Stimulated activated naive CD8-positive, alpha-beta T cell treated with anti-CD3 and anti-CD28 coated beads, Interleukin-15, Interleukin-2, amounts not matched to agents 100 ng/mL and 50 ng/mL, for 24 hours (primary cell): Measurements from ENCODE around the gene CRYM.
"Not testable (repeated sequence)": the region's sequence is repeated elsewhere in the genome, so short reads cannot be mapped to it uniquely, and the experiment has no call there.

Experiments used
- H3K27ac Mint-ChIP-seq: one replicate; pipeline ENCODE4 v1.8.0; 2021; ENCODE audit warnings: mild to moderate bottlenecking, mixed read lengths
- H3K27me3 Mint-ChIP-seq: one replicate; pipeline ENCODE4 v1.8.0; 2021; ENCODE audit warnings: mixed read lengths
- H3K36me3 Mint-ChIP-seq: one replicate; pipeline ENCODE4 v1.8.0; 2021; ENCODE audit warnings: low read depth, mixed read lengths
- H3K4me1 Mint-ChIP-seq: one replicate; pipeline ENCODE4 v1.8.0; 2021; ENCODE audit warnings: low read depth, mixed read lengths
- H3K4me3 Mint-ChIP-seq: one replicate; pipeline ENCODE4 v1.8.0; 2021; ENCODE audit warnings: mild to moderate bottlenecking, mixed read lengths
- H3K9me3 Mint-ChIP-seq: one replicate; pipeline ENCODE4 v1.8.0; 2021; ENCODE audit warnings: mixed read lengths

Gene CRYM

DNA sequence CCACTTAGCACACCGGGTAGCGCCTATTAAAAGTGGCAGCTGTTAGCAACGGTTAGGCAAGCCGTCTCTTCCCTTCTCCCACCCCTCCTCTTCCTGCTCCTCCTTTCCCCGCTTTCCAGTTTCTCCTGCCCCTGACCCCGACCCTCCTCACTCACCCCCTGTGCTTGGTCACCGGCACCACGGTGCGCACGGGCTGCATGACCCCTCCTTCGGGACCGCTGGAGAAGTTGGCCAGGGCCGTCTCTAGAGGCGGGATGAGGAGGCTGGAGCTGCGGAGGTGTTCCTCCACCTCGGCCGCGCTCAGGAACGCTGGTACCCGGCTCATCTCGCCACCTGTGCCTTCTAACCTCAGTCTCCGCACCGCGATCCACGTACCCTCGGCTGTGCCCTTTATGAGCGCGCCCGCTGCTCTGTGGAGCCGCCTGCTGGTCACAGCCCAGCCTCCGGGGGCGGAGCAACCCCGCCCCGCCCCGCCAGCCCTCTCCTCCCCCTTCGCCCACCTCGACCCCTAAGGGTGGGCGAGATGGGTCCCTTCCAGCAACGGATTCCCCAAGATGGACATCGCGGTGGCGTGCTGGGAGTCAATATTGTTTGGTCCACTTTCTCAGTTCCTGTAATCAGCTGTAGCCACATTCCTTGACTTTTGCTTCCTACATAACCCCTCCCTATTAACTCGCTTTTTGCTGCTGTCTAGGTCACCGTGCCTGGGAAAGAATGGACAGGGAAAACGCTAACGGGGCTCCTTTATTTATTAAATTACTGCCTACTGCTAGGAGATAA lies at the start of gene CRYM:
CRYM (minus strand) TSS at position 364 of the 780 bp plus-strand sequence; CDS start at position 325, 39 bp downstream.
- Mint-ChIP-seq H3K9me3 (no peaks in the 10 kb centered on the region), H3K36me3 (no peaks in the 10 kb centered on the region), H3K27ac (no peak within 1 kb of the TSS), H3K4me1 (peaks cover 9% of the 10 kb centered on the region), H3K4me3 (peak within 1 kb of the TSS; percentile 22), H3K27me3 (peaks cover 64% of the 10 kb centered on the region)

DNA sequence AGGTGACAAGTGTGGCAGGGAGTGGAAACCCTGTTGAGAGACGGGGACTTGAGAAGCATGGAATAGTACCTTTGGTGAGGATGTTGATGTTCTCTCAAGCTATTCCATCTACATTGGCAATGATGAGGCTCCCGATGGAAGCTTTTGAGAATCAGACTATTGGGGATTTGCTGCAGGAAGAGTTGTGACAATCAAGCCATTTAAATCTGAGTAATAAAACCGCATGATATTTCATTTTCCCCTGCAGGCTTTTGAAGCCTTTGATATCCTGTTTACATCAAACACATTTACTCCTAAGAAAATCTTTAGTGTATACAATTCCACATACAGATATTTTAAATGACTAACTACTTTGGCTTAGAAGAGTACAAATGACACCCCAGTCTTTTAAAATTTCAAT lies 49.0 kb upstream of the CRYM start:
- H3K27me3 Mint-ChIP-seq = peaks cover 5% of the 10 kb centered on the region
- H3K9me3 Mint-ChIP-seq = peaks cover 7% of the 10 kb centered on the region
- peaks cover 5% of the 10 kb centered on the region for H3K36me3 Mint-ChIP-seq
- H3K4me3 Mint-ChIP-seq = no peak overlapping the region
- no peak overlapping the region for H3K27ac Mint-ChIP-seq
- no peaks in the 10 kb centered on the region for H3K4me1 Mint-ChIP-seq

DNA sequence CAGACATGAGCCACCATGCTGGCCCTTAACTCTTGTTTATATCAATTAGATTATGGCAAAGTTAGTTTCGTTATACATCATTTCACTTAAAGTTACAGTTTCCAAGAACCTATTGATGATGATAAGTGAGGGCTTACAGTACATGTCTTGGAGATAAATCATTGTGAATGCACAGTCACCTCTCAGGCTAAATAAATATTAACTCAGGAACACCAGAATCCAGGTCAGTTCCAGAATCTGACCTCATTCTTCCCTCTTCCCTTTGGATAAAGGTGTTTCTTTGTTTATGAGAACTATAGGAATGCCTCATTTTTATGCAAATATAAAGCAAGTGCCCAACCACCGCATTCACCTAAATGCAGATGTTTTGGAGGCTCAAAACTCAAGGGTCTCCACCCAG lies 48.4 kb upstream of the CRYM start:
- no peak overlapping the region for H3K4me3 Mint-ChIP-seq
- peaks cover 5% of the 10 kb centered on the region for H3K36me3 Mint-ChIP-seq
- H3K9me3 Mint-ChIP-seq = peaks cover 7% of the 10 kb centered on the region
- peaks cover 4% of the 10 kb centered on the region for H3K27me3 Mint-ChIP-seq
- no peaks in the 10 kb centered on the region for H3K4me1 Mint-ChIP-seq
- no peak overlapping the region for H3K27ac Mint-ChIP-seq

DNA sequence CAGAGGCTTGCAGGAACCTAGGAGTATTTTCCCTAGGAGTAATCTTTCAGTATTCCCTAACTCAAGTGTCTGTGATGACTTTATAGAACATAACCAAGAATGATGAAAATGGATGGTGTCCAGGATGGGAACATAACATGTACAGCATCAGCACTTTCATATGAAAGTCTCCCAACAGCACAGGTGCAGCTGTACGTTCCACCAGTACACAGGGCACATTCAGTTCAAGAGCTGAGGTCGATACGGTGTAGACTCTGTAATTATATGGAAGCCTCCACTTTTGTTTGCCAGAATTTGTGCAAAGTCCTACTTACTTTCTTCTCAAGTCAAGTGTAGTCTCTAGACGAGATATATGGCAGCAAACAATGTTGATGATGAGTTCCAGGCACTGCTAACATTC lies 46.2 kb upstream of the CRYM start:
- Mint-ChIP-seq H3K4me1 (no peaks in the 10 kb centered on the region), H3K4me3 (no peak overlapping the region), H3K27ac (no peak overlapping the region), H3K36me3 (peaks cover 5% of the 10 kb centered on the region), H3K9me3 (peaks cover 7% of the 10 kb centered on the region), H3K27me3 (peaks cover 8% of the 10 kb centered on the region)

- not testable (repeated sequence) for H3K9me3 Mint-ChIP-seq, H3K27ac Mint-ChIP-seq, H3K27me3 Mint-ChIP-seq, H3K4me1 Mint-ChIP-seq, H3K4me3 Mint-ChIP-seq, H3K36me3 Mint-ChIP-seq
These were observed 44.2 kb upstream of the CRYM start for GRCh38 chr16:21322251-21322650.

DNA sequence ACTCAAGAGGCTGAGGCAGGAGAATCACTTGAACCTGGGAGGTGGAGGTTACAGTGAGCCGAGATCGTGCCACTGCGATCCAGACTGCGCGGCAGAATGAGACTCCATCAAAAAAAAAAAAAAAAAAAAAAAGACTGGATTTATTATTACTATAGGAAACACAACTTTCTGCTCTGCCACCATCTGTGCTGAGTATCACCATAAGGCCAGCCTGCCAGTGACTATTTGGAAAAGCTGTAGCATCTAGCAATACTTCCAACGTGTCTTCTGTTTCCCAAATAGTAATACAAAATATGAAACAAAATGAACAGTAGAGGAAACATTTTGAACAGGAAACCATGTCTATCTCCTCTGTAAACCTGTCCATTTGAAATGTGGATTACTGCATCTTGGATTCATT lies 43.6 kb upstream of the CRYM start:
- H3K27ac Mint-ChIP-seq = no peak overlapping the region
- no peaks in the 10 kb centered on the region for H3K4me1 Mint-ChIP-seq
- no peaks in the 10 kb centered on the region for H3K36me3 Mint-ChIP-seq
- H3K4me3 Mint-ChIP-seq = no peak overlapping the region
- no peaks in the 10 kb centered on the region for H3K9me3 Mint-ChIP-seq
- H3K27me3 Mint-ChIP-seq = peaks cover 9% of the 10 kb centered on the region

GRCh38 chr16:21314339-21314738 lies 36.2 kb upstream of the CRYM start:
- H3K27ac Mint-ChIP-seq = no peak overlapping the region
- no peaks in the 10 kb centered on the region for H3K36me3 Mint-ChIP-seq
- H3K4me3 Mint-ChIP-seq = no peak overlapping the region
- H3K9me3 Mint-ChIP-seq = no peaks in the 10 kb centered on the region
- H3K4me1 Mint-ChIP-seq = no peaks in the 10 kb centered on the region
- H3K27me3 Mint-ChIP-seq = peaks cover 21% of the 10 kb centered on the region

DNA sequence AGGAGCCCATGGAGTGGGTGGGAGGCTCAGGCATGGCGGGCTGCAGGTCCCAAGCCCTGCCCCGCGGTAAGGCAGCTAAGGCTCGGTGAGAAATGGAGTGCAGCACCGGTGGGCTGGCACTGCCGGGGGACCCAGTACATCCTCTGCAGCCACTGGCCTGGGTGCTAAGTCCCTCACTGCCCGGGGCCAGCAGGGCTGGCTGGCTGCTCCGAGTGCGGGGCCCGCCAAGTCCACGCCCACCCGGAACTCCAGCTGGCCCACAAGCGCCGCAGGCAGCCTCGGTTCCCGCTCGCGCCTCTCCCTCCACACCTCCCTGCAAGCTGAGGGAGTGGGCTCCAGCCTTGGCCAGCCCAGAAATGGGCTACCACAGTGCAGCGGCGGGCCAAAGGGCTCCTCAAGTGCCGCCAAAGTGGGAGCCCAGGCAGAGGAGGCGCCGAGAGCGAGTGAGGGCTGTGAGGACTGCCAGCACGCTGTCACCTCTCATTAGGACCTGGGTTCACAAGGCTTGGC lies 34.8 kb upstream of the CRYM start:
- not testable (repeated sequence) for H3K36me3 Mint-ChIP-seq

DNA sequence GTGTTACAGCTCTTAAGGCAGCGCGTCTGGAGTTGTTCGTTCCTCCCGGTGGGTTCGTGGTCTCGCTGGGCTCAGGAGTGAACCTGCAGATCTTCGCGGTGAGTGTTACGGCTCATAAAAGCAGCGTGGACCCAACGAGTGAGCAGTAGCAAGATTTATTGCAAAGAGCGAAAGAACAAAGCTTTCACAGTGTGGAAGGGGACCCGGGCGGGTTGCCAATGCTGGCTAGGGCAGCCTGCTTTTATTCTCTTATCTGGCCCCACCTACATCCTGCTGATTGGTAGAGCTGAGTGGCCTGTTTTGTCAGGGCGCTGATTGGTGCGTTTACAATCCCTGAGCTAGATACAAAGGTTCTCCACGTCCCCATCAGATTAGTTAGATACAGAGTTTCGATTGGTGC lies 34.0 kb upstream of the CRYM start:
- not testable (repeated sequence) for H3K36me3 Mint-ChIP-seq, H3K4me1 Mint-ChIP-seq, H3K27ac Mint-ChIP-seq, H3K4me3 Mint-ChIP-seq, H3K9me3 Mint-ChIP-seq
- H3K27me3 Mint-ChIP-seq = peaks cover 22% of the 10 kb centered on the region

More for the DNA sequence above, 34.8 kb upstream of the CRYM start:
- H3K27ac Mint-ChIP-seq, H3K4me3 Mint-ChIP-seq, H3K4me1 Mint-ChIP-seq, H3K9me3 Mint-ChIP-seq: not testable (repeated sequence)
- peaks cover 22% of the 10 kb centered on the region for H3K27me3 Mint-ChIP-seq

- not testable (repeated sequence) for H3K4me3 Mint-ChIP-seq, H3K9me3 Mint-ChIP-seq, H3K36me3 Mint-ChIP-seq, H3K27ac Mint-ChIP-seq
- Mint-ChIP-seq H3K4me1 (peaks cover 15% of the 10 kb centered on the region), H3K27me3 (peaks cover 46% of the 10 kb centered on the region)
These were observed 28.6 kb upstream of the CRYM start for GRCh38 chr16:21306712-21307111.

GRCh38 chr16:21302898-21303528 lies 24.9 kb upstream of the CRYM start:
- H3K27ac Mint-ChIP-seq = no peak overlapping the region
- peaks cover 30% of the 10 kb centered on the region for H3K4me1 Mint-ChIP-seq
- H3K9me3 Mint-ChIP-seq = no peaks in the 10 kb centered on the region
- no peak overlapping the region for H3K4me3 Mint-ChIP-seq
- no peaks in the 10 kb centered on the region for H3K36me3 Mint-ChIP-seq
- H3K27me3 Mint-ChIP-seq = peaks cover 43% of the 10 kb centered on the region

DNA sequence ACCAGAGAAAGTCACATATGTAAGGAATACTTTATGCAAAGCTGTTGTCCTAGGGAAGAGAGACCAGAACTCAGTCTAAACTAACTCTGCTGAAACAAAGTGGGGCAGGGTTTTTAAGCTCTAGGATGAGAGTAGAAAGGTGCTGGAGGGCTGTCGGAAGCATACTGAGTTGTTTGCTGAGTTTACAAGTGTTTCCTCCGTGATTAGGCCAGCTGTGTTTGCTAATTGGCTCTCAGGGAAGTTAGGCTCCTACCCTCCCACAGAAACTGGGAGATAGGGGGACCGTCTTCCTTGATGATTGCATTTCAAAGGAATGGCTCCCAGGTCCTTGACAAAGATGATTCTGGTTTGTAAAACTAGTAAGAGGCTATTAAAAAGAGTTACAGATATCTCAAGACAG lies 24.4 kb upstream of the CRYM start:
- Mint-ChIP-seq H3K4me1 (peaks cover 30% of the 10 kb centered on the region), H3K4me3 (no peak overlapping the region), H3K27ac (no peak overlapping the region), H3K9me3 (no peaks in the 10 kb centered on the region), H3K27me3 (peaks cover 43% of the 10 kb centered on the region), H3K36me3 (no peaks in the 10 kb centered on the region)

DNA sequence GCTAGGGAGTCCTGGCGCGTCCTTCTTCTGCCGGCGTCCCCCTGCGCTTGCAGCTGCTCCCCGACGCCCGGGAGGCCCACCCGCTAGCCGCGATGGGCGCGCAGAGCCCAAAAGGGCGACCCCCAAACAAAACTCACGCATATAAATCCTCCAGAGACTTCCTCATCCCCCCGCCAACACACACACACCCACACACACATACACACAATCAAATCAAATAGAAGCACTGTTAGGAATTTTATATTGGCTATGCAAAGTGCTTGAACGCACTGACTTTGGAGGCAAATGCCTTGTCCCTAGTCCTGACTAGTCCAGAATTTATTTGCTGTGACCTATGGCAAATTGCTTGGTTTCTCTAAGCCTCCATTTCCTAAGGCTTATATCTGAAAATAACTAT lies 23.8 kb upstream of the CRYM start:
- H3K27ac Mint-ChIP-seq = no peak overlapping the region
- H3K4me1 Mint-ChIP-seq = peaks cover 30% of the 10 kb centered on the region
- H3K27me3 Mint-ChIP-seq = peaks cover 43% of the 10 kb centered on the region
- peak overlapping the region; percentile 91 for H3K4me3 Mint-ChIP-seq
- H3K9me3 Mint-ChIP-seq = no peaks in the 10 kb centered on the region
- H3K36me3 Mint-ChIP-seq = no peaks in the 10 kb centered on the region

DNA sequence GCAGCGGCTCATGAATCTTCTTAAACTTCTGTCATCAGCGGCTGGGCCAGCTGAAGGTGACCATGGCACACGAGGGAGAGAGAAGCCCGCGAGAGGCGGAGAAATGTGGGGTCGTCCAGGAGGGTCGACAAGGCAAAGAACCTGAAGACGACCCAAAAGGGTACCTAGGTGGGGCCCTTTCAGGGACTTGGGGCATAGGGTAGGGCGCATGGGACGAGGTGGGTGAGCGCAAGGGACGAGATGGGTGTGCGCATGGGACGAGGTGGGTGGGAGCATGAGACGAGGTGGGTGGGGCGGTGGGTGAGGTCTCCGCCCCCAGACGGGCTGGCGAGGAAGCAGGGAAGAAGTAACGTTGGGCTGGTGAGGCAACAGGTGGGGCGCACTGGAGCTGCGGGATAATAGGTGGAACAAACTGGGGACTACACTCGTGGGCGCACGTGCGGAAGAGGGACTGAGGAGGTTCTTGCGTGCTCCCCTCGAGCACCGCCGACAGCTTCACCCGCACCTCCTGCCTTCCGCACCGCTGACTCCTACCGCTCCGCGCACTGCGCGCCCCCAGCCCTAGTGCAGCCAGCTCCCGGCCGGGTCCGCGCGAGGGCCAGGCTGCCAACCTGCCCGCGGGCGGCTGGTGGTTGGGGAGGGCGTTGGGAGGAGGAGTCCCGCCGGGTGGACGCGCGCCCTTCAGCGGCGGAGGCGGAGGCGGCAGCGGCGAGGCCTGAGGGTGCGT lies 23.2 kb upstream of the CRYM start:
- peak overlapping the region; percentile 80 for H3K27ac Mint-ChIP-seq
- peaks cover 30% of the 10 kb centered on the region for H3K4me1 Mint-ChIP-seq
- H3K4me3 Mint-ChIP-seq = peak overlapping the region; percentile 91
- peaks cover 43% of the 10 kb centered on the region for H3K27me3 Mint-ChIP-seq
- no peaks in the 10 kb centered on the region for H3K36me3 Mint-ChIP-seq
- no peaks in the 10 kb centered on the region for H3K9me3 Mint-ChIP-seq
